Measurements from ENCODE around the gene RPS2.

The RPS2 gene

GRCh38 chr16:1998852-1999801, 34.5 kb upstream of the RPS2 start:
- DNase-seq, result no peak

GRCh38 chr16:1998360-1998835, 33.8 kb upstream of the RPS2 start:
- no peak for DNase-seq

- no peak for DNase-seq
Measured at GRCh38 chr16:1997494-1998359, 33.1 kb upstream of the RPS2 start.

- DNase-seq, result peak; percentile 46
Measured at GRCh38 chr16:1993731-1994131, 29.1 kb upstream of the RPS2 start.

- DNase-seq, result no peak
Measured at GRCh38 chr16:1992704-1993317, 28.2 kb upstream of the RPS2 start.

GRCh38 chr16:1991948-1992703, 27.5 kb upstream of the RPS2 start:
- peak; percentile 96 for DNase-seq

GRCh38 chr16:1991588-1991947, 26.9 kb upstream of the RPS2 start:
- DNase-seq, result no peak

GRCh38 chr16:1991135-1991551, 26.5 kb upstream of the RPS2 start:
- DNase-seq, result peak; percentile 45

- DNase-seq, result no peak
Measured at GRCh38 chr16:1990351-1991134, 25.9 kb upstream of the RPS2 start.

- no peak for DNase-seq
Measured at GRCh38 chr16:1990101-1990350, 25.4 kb upstream of the RPS2 start.

GRCh38 chr16:1989209-1990100, 24.8 kb upstream of the RPS2 start, which contains the start of gene SYNGR3:
Gene SYNGR3, plus strand, starts transcription at chr16:1989970. Its CDS starts 133 bp downstream, at chr16:1990103.
- no peak for DNase-seq

GRCh38 chr16:1987198-1987597, 22.6 kb upstream of the RPS2 start:
- DNase-seq, result no peak

GRCh38 chr16:1985466-1986150, 21.0 kb upstream of the RPS2 start:
- no peak for DNase-seq

GRCh38 chr16:1984347-1985225, 20.0 kb upstream of the RPS2 start:
- peak; percentile 8 for DNase-seq

GRCh38 chr16:1983544-1984346, 19.1 kb upstream of the RPS2 start, which contains the start of gene GFER:
Gene GFER, plus strand, starts transcription at chr16:1984193. Its CDS starts 26 bp downstream, at chr16:1984219.
- DNase-seq, result peak; percentile 92

GRCh38 chr16:1982991-1983543, 18.4 kb upstream of the RPS2 start:
- DNase-seq, result no peak

- no peak for DNase-seq
Measured at GRCh38 chr16:1982013-1982433, 17.4 kb upstream of the RPS2 start.

GRCh38 chr16:1981398-1981836, 16.8 kb upstream of the RPS2 start, which contains the start of gene NOXO1:
Gene NOXO1, minus strand, starts transcription at chr16:1981469. Its CDS starts 290 bp downstream, at chr16:1981179.
- DNase-seq, result no peak
